RCC 7860 (cell line): ENCODE measurements around the gene ADH1C.

Source experiments
- DNase-seq: peaks from one replicate; pipeline ENCODE4 v3.0.0-alpha.2; 2015; ENCODE audit warnings: low spot score
- FAIRE-seq: peaks from 2 replicates; lab custom pipeline; 2012; peaks lifted over from hg19 to GRCh38; lab: Jason Lieb, UNC

Gene ADH1C

DNA sequence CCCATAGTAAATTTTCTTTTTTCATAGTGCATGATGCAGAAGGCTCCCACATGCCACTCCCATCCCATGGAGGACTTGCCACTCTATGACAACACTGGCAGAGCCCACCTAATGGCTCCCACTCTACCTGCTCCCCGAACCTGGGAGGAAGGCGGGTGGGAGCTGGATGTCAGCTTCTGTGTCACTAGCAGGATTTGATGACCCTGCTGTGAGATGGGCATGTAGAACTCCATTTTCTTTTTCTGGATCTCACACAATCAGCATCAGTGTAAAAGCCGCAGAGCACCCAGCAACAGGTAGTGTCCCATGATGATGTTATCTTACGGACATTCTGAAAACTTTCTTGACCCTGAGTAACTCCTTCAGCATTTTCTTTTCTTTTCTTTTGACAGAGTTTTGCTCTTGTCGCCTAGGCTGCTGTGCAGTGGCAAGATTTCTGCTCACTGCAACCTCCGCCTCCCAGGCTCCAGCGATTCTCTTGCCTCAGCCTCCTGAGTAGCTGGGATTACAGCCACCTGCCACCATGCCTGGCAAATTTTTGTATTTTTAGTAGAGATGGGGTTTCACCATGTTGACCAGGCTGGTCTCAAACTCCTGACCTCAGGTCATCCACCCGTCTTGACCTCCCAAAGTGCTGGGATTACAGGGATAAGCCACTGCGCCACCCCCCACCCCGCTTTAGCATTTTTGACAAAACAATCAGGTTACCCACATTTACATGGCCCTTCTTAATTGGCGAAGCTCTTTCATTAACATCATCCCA, 46.7 kb downstream of the ADH1C start:
- no peak for DNase-seq
- no peak for FAIRE-seq

DNA sequence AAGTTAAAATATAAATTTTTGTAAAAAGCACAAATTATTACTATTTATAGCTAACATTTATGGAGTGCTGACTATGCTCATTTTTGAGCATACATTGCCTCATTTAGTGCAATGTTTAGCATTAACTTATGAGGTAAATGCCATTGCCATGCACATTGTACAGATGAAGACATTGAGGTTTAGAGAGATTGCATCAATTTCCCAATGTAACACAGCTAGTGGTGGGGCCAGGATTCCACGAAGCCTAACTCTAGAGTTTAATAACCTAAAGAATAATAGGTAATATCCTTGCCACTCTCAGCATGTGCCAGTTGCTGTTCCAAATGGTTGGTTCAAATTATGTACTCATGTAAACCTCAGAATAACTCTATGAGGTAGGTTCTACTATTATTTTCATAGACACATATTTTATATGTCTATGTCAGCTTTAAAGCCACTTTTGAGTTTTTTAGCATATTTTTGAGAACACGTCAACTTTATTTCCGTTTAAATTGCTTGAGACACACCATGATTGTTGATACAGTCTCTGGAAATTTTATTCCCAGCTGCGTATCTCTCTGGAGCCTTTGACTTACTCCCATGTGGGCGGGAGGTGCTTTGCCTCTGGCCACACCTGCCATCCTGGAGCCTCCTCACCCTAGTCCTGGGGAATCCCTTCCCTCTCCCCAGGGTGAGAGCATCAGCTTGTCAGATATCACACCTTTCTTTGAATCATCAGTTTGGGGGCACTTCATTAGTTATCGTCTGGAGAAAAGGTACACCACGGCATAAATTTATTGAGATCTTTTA, 51.0 kb downstream of the ADH1C start:
- no peak for DNase-seq
- FAIRE-seq, result no peak

DNA sequence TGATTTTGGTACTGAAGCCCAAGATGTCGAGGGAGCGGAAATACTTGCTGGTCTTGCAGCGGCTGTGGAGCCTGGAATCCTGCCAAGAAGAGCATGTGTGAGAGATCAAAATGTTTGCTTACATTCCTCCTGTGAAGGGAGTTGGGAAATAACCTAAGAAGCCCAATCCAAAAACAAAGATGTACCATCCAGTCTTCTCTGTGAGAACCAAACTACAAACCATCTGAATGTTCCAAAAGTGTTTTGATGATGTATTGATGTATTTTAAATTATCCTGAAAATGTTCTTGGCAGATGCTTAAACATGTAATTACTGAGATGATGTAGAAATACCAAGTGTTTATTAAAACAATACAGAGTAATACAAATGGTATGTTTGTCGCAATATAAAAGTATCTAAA, 51.6 kb downstream of the ADH1C start:
- no peak for DNase-seq

DNA sequence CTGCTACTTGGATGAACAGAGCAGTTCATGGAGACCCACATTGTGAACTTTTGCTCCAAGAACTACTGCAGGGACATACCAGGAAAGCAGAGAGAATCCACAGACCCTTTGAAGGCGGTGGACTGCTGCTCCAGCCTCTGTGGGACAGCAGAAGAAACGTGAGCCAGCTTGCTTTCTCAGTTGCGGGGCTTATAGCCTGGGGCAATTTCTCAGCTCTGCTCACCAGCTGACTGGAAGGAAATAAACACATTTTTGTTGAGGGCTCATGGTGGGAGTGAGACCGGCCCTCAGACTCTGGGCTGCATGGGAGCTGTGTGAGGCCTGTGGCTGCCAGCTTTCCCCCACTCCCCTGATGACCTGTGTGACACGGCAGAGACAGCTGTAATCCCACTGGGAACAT, 59.2 kb downstream of the ADH1C start:
- DNase-seq, result no peak

More for the DNA sequence above, 51.6 kb downstream of the ADH1C start:
- no peak for FAIRE-seq

DNA sequence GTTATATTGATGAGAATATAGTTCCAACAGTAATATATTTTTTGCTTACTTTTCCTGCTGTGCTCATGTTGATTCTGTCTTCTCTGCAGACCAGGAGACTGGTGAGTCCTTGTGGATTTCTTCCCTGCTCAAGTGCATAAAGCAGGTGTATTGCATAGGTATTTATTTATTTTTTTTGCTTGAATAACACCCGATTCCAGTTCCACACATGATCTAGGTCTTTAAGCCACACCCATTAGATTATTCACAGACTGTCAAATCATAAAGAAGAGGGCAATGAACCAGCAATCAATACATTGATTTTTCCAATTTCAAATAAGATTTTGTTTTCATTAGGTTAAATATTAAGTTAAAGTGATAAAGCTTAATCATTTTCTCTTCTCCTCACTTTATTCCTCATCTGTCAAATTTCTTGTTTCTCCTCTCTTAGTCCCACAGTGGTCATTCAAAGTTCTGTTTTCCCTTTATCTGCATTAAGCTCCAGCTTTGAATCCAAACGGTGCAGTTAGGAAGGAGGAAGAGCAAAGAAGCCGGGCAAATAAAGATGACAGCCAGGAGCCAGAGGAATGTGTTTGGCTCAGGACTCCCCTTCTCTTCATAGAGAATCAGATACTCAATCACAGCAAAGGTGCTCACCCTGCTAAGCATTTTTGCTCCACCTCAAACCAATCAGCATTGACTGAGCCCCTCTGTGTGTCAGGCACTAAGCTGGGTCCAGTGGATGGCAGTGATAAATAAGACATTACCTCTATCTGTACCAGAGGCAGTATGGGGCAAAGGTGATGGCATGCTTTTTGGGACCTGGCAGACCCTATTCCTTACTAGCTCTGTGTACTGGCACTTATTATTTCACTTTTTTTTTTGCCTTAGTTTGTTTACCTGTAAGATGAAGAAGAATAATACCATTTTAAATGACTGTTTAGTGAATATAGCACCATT, 61.4 kb downstream of the ADH1C start, which contains the start of gene ADH1A:
Gene ADH1A, minus strand, starts transcription at position 138 of the 939 bp plus-strand sequence. Its CDS starts 71 bp downstream, at position 67.
- no peak for FAIRE-seq
- DNase-seq, result no peak

More for the DNA sequence above, 59.2 kb downstream of the ADH1C start:
- FAIRE-seq, result no peak
